ENCODE results near the gene C21orf91.

Gene C21orf91

GRCh38 chr21:17785403-17785788, 33.8 kb downstream of the C21orf91 start:
- no peak for DNase-seq (ENCODE audit: low spot score)
- no peak for TF ChIP-seq CTCF (IDR thresholded peaks at IDR 0.05)
- Histone ChIP-seq H3K4me3 (no peak overlapping the region), H3K27ac (no peak overlapping the region)

- Histone ChIP-seq H3K4me3 (no peak overlapping the region), H3K27ac (no peak overlapping the region)
- TF ChIP-seq CTCF (IDR thresholded peaks at IDR 0.05): no peak
- no peak for DNase-seq (ENCODE audit: low spot score)
Measured at GRCh38 chr21:17784604-17785402, 34.4 kb downstream of the C21orf91 start.

- TF ChIP-seq CTCF (IDR thresholded peaks at IDR 0.05): no peak
- Histone ChIP-seq H3K4me3 (no peak overlapping the region), H3K27ac (no peak overlapping the region)
- no peak for DNase-seq (ENCODE audit: low spot score)
Measured at GRCh38 chr21:17784180-17784598, 35.0 kb downstream of the C21orf91 start.

- no peak for TF ChIP-seq CTCF (IDR thresholded peaks at IDR 0.05)
- DNase-seq (ENCODE audit: low spot score): no peak
- H3K4me3 ChIP-seq: no peak overlapping the region
- H3K27ac ChIP-seq: no peak overlapping the region
Measured at GRCh38 chr21:17783481-17784179, 35.5 kb downstream of the C21orf91 start.

GRCh38 chr21:17783003-17783402, 36.2 kb downstream of the C21orf91 start:
- no peak for DNase-seq (ENCODE audit: low spot score)
- no peak overlapping the region for H3K4me3 ChIP-seq
- TF ChIP-seq CTCF (IDR thresholded peaks at IDR 0.05): no peak
- H3K27ac ChIP-seq: no peak overlapping the region

- Histone ChIP-seq H3K27ac (no peak overlapping the region), H3K4me3 (no peak overlapping the region)
- TF ChIP-seq CTCF (IDR thresholded peaks at IDR 0.05): no peak
- no peak for DNase-seq (ENCODE audit: low spot score)
Measured at GRCh38 chr21:17782051-17782450, 37.1 kb downstream of the C21orf91 start.

GRCh38 chr21:17781524-17781923, 37.6 kb downstream of the C21orf91 start:
- no peak for TF ChIP-seq CTCF (IDR thresholded peaks at IDR 0.05)
- Histone ChIP-seq H3K27ac (no peak overlapping the region), H3K4me3 (no peak overlapping the region)
- DNase-seq (ENCODE audit: low spot score): no peak
